Spleen (tissue), 11 donors: ENCODE measurements around the gene RERE. TPM values are rescaled to one million over a fixed set of nuclear protein-coding genes. Genes with fewer than 3 reads are reported as not detected.

Experiments used
- DNase-seq: peaks from one replicate; pipeline ENCODE4 v3.0.0-alpha.2; 2020
- H3K27ac ChIP-seq, 8 donors: fragments of 200-600 bp; sonication (generic) in 7 of 8; 1 replicate in 4 of 8; 2 replicates in 4 of 8; pipeline versions ENCODE4 v1.5.0 to v1.8.0; 2016 to 2021; ENCODE audit warnings: inconsistent platforms in 4 of 8, mild to moderate bottlenecking in 4 of 8, moderate library complexity in 1 of 8
- H3K27me3 ChIP-seq, 7 donors: fragments of 200-600 bp; sonication (generic) in 6 of 7; replicated peaks in 1 of 7; 1 replicate in 4 of 7; 2 replicates in 3 of 7; pipeline versions ENCODE4 v1.5.0 to v1.8.0; 2016 to 2021; ENCODE audit warnings: inconsistent platforms in 3 of 7, mild to moderate bottlenecking in 1 of 7
- H3K36me3 ChIP-seq, 6 donors: fragments of 200-600 bp; sonication (generic) in 5 of 6; 1 replicate in 4 of 6; 2 replicates in 2 of 6; pipeline versions ENCODE4 v1.5.0 to v1.8.0; 2016 to 2021; ENCODE audit warnings: inconsistent platforms in 2 of 6
- H3K4me1 ChIP-seq, 6 donors: fragments of 200-600 bp; sonication (generic) in 5 of 6; 1 replicate in 3 of 6; 2 replicates in 3 of 6; pipeline versions ENCODE4 v1.5.0 to v1.8.0; 2016 to 2021; ENCODE audit warnings: inconsistent platforms in 3 of 6
- H3K4me3 ChIP-seq, 8 donors: fragments of 200-600 bp; sonication (generic) in 7 of 8; 1 replicate in 4 of 8; 2 replicates in 4 of 8; pipeline versions ENCODE4 v1.5.0 to v1.8.0; 2016 to 2021; ENCODE audit warnings: inconsistent platforms in 4 of 8, mild to moderate bottlenecking in 4 of 8, moderate library complexity in 2 of 8
- H3K9me3 ChIP-seq, 8 donors: fragments of 200-600 bp; sonication (generic) in 7 of 8; 1 replicate in 4 of 8; 2 replicates in 4 of 8; pipeline versions ENCODE4 v1.5.0 to v1.8.0; 2016 to 2021; ENCODE audit warnings: inconsistent platforms in 4 of 8
- POLR2A ChIP-seq, 3 donors: fragments of 450-650 bp; IDR thresholded peaks; one replicate each; pipeline ENCODE4 v1.5.1; 2017; ENCODE audit warnings: antibody characterized with exemption in 3 of 3, mild to moderate bottlenecking in 1 of 3
- POLR2AphosphoS5 ChIP-seq, 3 donors: sonication (generic); formaldehyde crosslinking; IDR thresholded peaks; one replicate each; pipeline ENCODE4 v1.5.1; 2017; ENCODE audit warnings: antibody characterized with exemption in 3 of 3
- WGBS, 5 donors: extraction: QIAGEN DNeasy Blood & Tissue Kit in 3 of 5; methylation state at CpG; one replicate each; pipeline versions ENCODE4 v1.1.5 to v1.1.7; 2013 to 2018; 5-methylcytosine and 5-hydroxymethylcytosine counted together
- intact Hi-C: fragments of 100-400 bp; cut with DNase I; formaldehyde crosslinking; loops from one replicate; pipeline ENCODE4 v1.15.0; 2023; ENCODE audit warnings: low total_unique reads
- polyA plus RNA-seq, 3 donors: library from polyadenylated mRNA; stranded (reverse); fragments of 200-250 nt; gene quantifications; one replicate each; pipeline ENCODE4 v1.2.1, GENCODE V29; 2013
- total RNA-seq, 7 donors: library from RNA; depleted of rRNA in 3 of 7; stranded (reverse); fragments of >200 nt in 3 of 7; fragmentation: NEBNext Ultra II Directional in 4 of 7; extraction: Animal tissue kit (Norgen Biotek cat#: 25700) in 4 of 7; gene quantifications; one replicate each; pipeline versions ENCODE4 v1.1.0 to v1.2.1, GENCODE V29; 2016 to 2021
- TF ChIP-seq, protein P1 (sequence below), 11 experiments: fragments of 200-600 bp in 7 of 11; fragments of 450-650 bp in 4 of 11; sonication (generic) in 4 of 11; IDR thresholded peaks in 8 of 11; conservative IDR thresholded peaks in 3 of 11; 1 replicate in 7 of 11; 2 replicates in 4 of 11; pipeline versions ENCODE4 v1.4.0 to v1.8.0; 2016 to 2021; ENCODE audit warnings: antibody characterized with exemption in 11 of 11, inconsistent platforms in 4 of 11, mild to moderate bottlenecking in 1 of 11
- donor health status: healthy with polysubstance abuse.
- donor health status: DM: no; HTN: no; CAD: no; lungs with moderate emphysema.
- donor health status: DM: no; HTN: no; CAD: no.
- donor health status: Bipolar disorder and iron deficiency.
- donor health status: healthy.
- donor health status: DM: no; HTN: no; CAD: no.
- donor health status: DM: yes; HTN: yes; CAD: no.

The RERE gene
- total and polyA plus RNA-seq, 10 donors: 10.3 to 149 (median 117) TPM

DNA sequence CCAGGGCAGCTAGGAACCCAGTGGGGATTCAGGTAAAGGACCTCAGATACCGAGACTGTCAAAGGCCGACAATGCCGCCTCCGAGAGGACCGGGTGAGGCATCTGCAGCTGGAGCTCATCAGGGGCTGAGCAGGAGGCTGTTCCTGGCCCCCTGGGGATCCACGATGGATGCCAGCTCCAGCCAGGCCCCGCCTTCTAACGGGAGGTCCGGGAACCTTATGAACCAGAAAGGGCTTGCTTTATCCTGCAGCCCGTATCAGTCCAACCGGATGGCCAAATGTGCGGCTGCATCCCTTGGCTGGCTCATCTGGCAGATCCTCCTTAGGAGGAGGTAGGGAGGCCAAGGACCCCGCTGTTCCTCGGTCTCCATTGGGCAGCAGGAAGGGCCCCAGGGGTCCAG is 467.5 kb downstream of the RERE start:
- no peak for DNase-seq

DNA sequence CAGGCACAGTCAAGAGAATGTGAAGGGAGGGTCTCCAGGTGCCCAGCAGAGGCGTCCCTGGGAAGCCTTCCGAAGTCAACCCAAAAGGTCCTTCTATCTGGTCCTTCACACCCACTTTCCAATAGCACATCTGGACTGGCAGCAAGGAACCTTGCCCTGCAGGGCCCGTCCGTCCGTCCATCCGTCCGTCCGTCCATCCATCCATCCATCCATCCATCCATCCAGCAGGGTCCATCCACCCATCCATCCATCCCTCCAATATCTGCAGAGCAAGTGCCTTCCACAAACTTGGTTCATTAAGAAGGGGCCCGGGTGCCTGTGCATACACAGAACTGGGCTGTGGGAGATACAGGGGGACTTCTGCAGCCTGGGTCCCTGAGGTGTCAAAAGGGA is 468.0 kb downstream of the RERE start:
- Histone ChIP-seq H3K4me1 (peaks cover 8 to 62% (median 32%) of the 10 kb centered on the region in 6 donors), H3K4me3 (no peak overlapping the region), H3K27me3 (no peaks in the 10 kb centered on the region), H3K9me3 (no peaks in the 10 kb centered on the region), H3K36me3 (peaks cover 0 to 28% (median 15%) of the 10 kb centered on the region in 6 donors), H3K27ac (peak overlapping the region in 1 of 8 donors; percentile 45)
- 79 to 89% (median 83%) methylated on average over 8 to 9 of the region's 9 CpGs for WGBS, 5 donors
- no peak for DNase-seq
- TF ChIP-seq, protein P1, sequence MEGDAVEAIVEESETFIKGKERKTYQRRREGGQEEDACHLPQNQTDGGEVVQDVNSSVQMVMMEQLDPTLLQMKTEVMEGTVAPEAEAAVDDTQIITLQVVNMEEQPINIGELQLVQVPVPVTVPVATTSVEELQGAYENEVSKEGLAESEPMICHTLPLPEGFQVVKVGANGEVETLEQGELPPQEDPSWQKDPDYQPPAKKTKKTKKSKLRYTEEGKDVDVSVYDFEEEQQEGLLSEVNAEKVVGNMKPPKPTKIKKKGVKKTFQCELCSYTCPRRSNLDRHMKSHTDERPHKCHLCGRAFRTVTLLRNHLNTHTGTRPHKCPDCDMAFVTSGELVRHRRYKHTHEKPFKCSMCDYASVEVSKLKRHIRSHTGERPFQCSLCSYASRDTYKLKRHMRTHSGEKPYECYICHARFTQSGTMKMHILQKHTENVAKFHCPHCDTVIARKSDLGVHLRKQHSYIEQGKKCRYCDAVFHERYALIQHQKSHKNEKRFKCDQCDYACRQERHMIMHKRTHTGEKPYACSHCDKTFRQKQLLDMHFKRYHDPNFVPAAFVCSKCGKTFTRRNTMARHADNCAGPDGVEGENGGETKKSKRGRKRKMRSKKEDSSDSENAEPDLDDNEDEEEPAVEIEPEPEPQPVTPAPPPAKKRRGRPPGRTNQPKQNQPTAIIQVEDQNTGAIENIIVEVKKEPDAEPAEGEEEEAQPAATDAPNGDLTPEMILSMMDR (IDR thresholded peaks at IDR 0.05 in 8 of 11, conservative IDR thresholded peaks at IDR 0.05 in 3 of 11): no peak
- no peak for TF ChIP-seq POLR2AphosphoS5 (IDR thresholded peaks at IDR 0.05)
- TF ChIP-seq POLR2A (IDR thresholded peaks at IDR 0.05): no peak
- intact Hi-C loops: loop anchor here (10.0 kb wide), 1 partner anchor 335 kb away; no protein-coding TSS in a partner anchor

More for the DNA sequence above, 467.5 kb downstream of the RERE start:
- TF ChIP-seq POLR2A (IDR thresholded peaks at IDR 0.05) (no peak), POLR2AphosphoS5 (IDR thresholded peaks at IDR 0.05) (peak; percentile 53 to 71 (median 60))
- TF ChIP-seq, protein P1 (IDR thresholded peaks at IDR 0.05 in 8 of 11, conservative IDR thresholded peaks at IDR 0.05 in 3 of 11): no peak
- Histone ChIP-seq H3K4me1 (peaks cover 8 to 62% (median 35%) of the 10 kb centered on the region in 6 donors), H3K27me3 (no peaks in the 10 kb centered on the region), H3K36me3 (peaks cover 0 to 33% (median 20%) of the 10 kb centered on the region in 6 donors), H3K4me3 (no peak overlapping the region), H3K27ac (peak overlapping the region in 3 of 8 donors; percentile 23 to 46 (median 45)), H3K9me3 (no peaks in the 10 kb centered on the region)
- intact Hi-C loops: loop anchor here (10.0 kb wide), 1 partner anchor 335 kb away; no protein-coding TSS in a partner anchor
- 66 to 83% (median 79%) methylated on average over 12 to 14 of the region's 14 CpGs for WGBS, 5 donors

GRCh38 chr1:8348777-8349472 is 468.5 kb downstream of the RERE start:
- Histone ChIP-seq H3K4me3 (no peak overlapping the region), H3K27ac (no peak overlapping the region), H3K9me3 (no peaks in the 10 kb centered on the region), H3K4me1 (peaks cover 8 to 59% (median 29%) of the 10 kb centered on the region in 6 donors), H3K36me3 (peaks cover 0 to 23% (median 10%) of the 10 kb centered on the region in 6 donors), H3K27me3 (no peaks in the 10 kb centered on the region)
- intact Hi-C loops: loop anchor here (10.0 kb wide), 1 partner anchor 334 kb away; no protein-coding TSS in a partner anchor
- TF ChIP-seq, protein P1 (IDR thresholded peaks at IDR 0.05 in 8 of 11, conservative IDR thresholded peaks at IDR 0.05 in 3 of 11): peak; percentile 72 to 92 (median 82)
- TF ChIP-seq POLR2A (IDR thresholded peaks at IDR 0.05) (no peak), POLR2AphosphoS5 (IDR thresholded peaks at IDR 0.05) (peak; percentile 55 to 76 (median 61))
- 20 to 28% (median 23%) methylated on average over 21 of the region's 21 CpGs for WGBS, 5 donors
- DNase-seq: peak; percentile 91
